SK-N-SH (cell line): ENCODE results near the gene FRRS1. TPM values are rescaled to one million over a fixed set of nuclear protein-coding genes. Genes with fewer than 3 reads are reported as not detected.
A peak's percentile ranks its signal among the peaks of the same experiment; 100 is the strongest.

ENCODE experiments used
- CTCF ChIA-PET: fragments of 300-600, 350-600 bp; formaldehyde crosslinking; extraction: SDS; loops from one replicate; lab custom pipeline; 2021; lab: Yijun Ruan, JAX
- POLR2A ChIA-PET: fragments of 350-600 bp; sonication (Branson Sonifier 250); formaldehyde crosslinking; extraction: SDS; loops from one replicate; lab custom pipeline; 2020; ENCODE audit warnings: antibody characterized with exemption, inconsistent platforms; lab: Yijun Ruan, JAX
- DNase-seq: peaks from one replicate; pipeline ENCODE4 v3.0.0; 2012
- H2AFZ ChIP-seq: fragments of 200-600 bp; sonication (generic); 2 replicates; pipeline ENCODE4 v1.8.1; 2016; ENCODE audit warnings: antibody characterized with exemption, mild to moderate bottlenecking, low read depth
- H3F3A ChIP-seq: fragments of 200-600 bp; sonication (generic); replicated peaks from 2 replicates; pipeline ENCODE3; 2016; ENCODE audit warnings: antibody characterized with exemption, mild to moderate bottlenecking; ENCODE audit not compliant: insufficient read depth
- H3K27ac ChIP-seq, 2 experiments: fragments of 200-500 bp in 1 of 2; fragments of 200-600 bp in 1 of 2; sonication (Bioruptor generic) in 1 of 2; sonication (generic), shearing (Covaris generic) in 1 of 2; 2 replicates each; pipeline versions ENCODE4 v1.5.1 to v1.6.1; 2014 to 2016; ENCODE audit warnings: low read depth in 2 of 2, inconsistent platforms in 1 of 2, low read length in 1 of 2, mild to moderate bottlenecking in 1 of 2, mixed read lengths in 1 of 2
- H3K27me3 ChIP-seq: fragments of 200-600 bp; sonication (generic), shearing (Covaris generic); 2 replicates; pipeline ENCODE4 v1.6.1; 2016; ENCODE audit warnings: mixed run types; ENCODE audit not compliant: insufficient read depth
- H3K36me3 ChIP-seq, 2 experiments: fragments of 200-500 bp in 1 of 2; fragments of 200-600 bp in 1 of 2; sonication (Bioruptor generic) in 1 of 2; sonication (generic) in 1 of 2; replicated peaks in 1 of 2; 2 replicates each; pipeline versions ENCODE3 to v1.5.1; 2014 to 2016; ENCODE audit warnings: low read length in 1 of 2, mild to moderate bottlenecking in 1 of 2; ENCODE audit not compliant: insufficient read depth in 2 of 2, control insufficient read depth in 1 of 2
- H3K4me1 ChIP-seq, 2 experiments: fragments of 200-500 bp in 1 of 2; fragments of 200-600 bp in 1 of 2; sonication (Bioruptor generic) in 1 of 2; sonication (generic), shearing (Covaris generic) in 1 of 2; 2 replicates each; pipeline versions ENCODE4 v1.5.1 to v1.6.1; 2014 to 2016; ENCODE audit warnings: low read depth in 1 of 2, low read length in 1 of 2, mixed run types in 1 of 2; ENCODE audit not compliant: insufficient read depth in 2 of 2, control insufficient read depth in 1 of 2
- H3K4me2 ChIP-seq: fragments of 200-600 bp; sonication (generic), shearing (Covaris generic); 2 replicates; pipeline ENCODE4 v1.6.1; 2017; ENCODE audit warnings: mixed run types
- H3K4me3 ChIP-seq, 2 experiments: fragments of 200-500 bp in 1 of 2; fragments of 200-600 bp in 1 of 2; sonication (Bioruptor generic) in 1 of 2; sonication (generic), shearing (Covaris generic) in 1 of 2; 2 replicates each; pipeline versions ENCODE4 v1.5.1 to v1.8.1; 2014 to 2016; ENCODE audit warnings: low read depth in 2 of 2, inconsistent platforms in 1 of 2, low read length in 1 of 2, mild to moderate bottlenecking in 1 of 2, mixed read lengths in 1 of 2, moderate library complexity in 1 of 2
- H3K79me2 ChIP-seq: fragments of 200-600 bp; sonication (generic); 2 replicates; pipeline ENCODE4 v1.8.1; 2017; ENCODE audit warnings: mild to moderate bottlenecking; ENCODE audit not compliant: insufficient read depth
- H3K9ac ChIP-seq: fragments of 200-600 bp; sonication (generic); 2 replicates; pipeline ENCODE4 v1.6.1; 2017; ENCODE audit warnings: mixed run types
- H3K9me2 ChIP-seq: fragments of 200-600 bp; sonication (generic); 2 replicates; pipeline ENCODE4 v1.6.1; 2017; ENCODE audit warnings: mixed run types
- H3K9me3 ChIP-seq: fragments of 200-600 bp; sonication (generic); 2 replicates; pipeline ENCODE4 v1.6.1; 2017; ENCODE audit warnings: mixed run types, mild to moderate bottlenecking, moderate library complexity
- H4K20me1 ChIP-seq: fragments of 200-600 bp; sonication (generic); 2 replicates; pipeline ENCODE4 v1.6.1; 2017; ENCODE audit warnings: mild to moderate bottlenecking, mixed run types; ENCODE audit not compliant: insufficient read depth
- CHD2 ChIP-seq: fragments of 150-350 bp; IDR thresholded peaks from 2 replicates; pipeline ENCODE4 v1.6.1; 2018; ENCODE audit warnings: low read length; ENCODE audit not compliant: partially characterized antibody
- ELF1 ChIP-seq: IDR thresholded peaks from 2 replicates; pipeline ENCODE4 v1.4.0; 2012
- FOSL2 ChIP-seq: IDR thresholded peaks from 2 replicates; pipeline ENCODE4 v1.4.0; 2012; ENCODE audit warnings: low read depth, mild to moderate bottlenecking, moderate library complexity, borderline replicate concordance
- FOXM1 ChIP-seq: IDR thresholded peaks from 2 replicates; pipeline ENCODE4 v1.4.0; 2012; ENCODE audit warnings: low read depth, mild to moderate bottlenecking
- GABPA ChIP-seq: IDR thresholded peaks from 2 replicates; pipeline ENCODE4 v1.4.0; 2012; ENCODE audit warnings: low read depth, mild to moderate bottlenecking
- JUND ChIP-seq: IDR thresholded peaks from 2 replicates; pipeline ENCODE4 v1.4.0; 2012
- MAX ChIP-seq: IDR thresholded peaks from 2 replicates; pipeline ENCODE4 v1.4.0; 2012; ENCODE audit warnings: low read depth
- MEF2A ChIP-seq: IDR thresholded peaks from 2 replicates; pipeline ENCODE4 v1.4.0; 2012; ENCODE audit warnings: low read depth, borderline replicate concordance
- POLR2AphosphoS5 ChIP-seq: IDR thresholded peaks from 2 replicates; pipeline ENCODE4 v1.6.1; 2012; ENCODE audit warnings: low read depth, low read length
- RCOR1 ChIP-seq: fragments of 150-350 bp; IDR thresholded peaks from 2 replicates; pipeline ENCODE4 v1.6.1; 2017; ENCODE audit warnings: antibody characterized with exemption, low read length
- RFX5 ChIP-seq: IDR thresholded peaks from 2 replicates; pipeline ENCODE4 v1.6.1; 2012; ENCODE audit warnings: mild to moderate bottlenecking, improper control_type of control experiment, low read length
- RXRA ChIP-seq: IDR thresholded peaks from 2 replicates; pipeline ENCODE4 v1.4.0; 2012; ENCODE audit warnings: low read depth, mild to moderate bottlenecking, borderline replicate concordance
- SIN3A ChIP-seq: IDR thresholded peaks from 2 replicates; pipeline ENCODE4 v1.6.1; 2012; ENCODE audit warnings: low read depth, mild to moderate bottlenecking, low read length, moderate library complexity, borderline replicate concordance
- TEAD4 ChIP-seq: IDR thresholded peaks from 2 replicates; pipeline ENCODE4 v1.4.0; 2012; ENCODE audit warnings: mild to moderate bottlenecking, borderline replicate concordance; ENCODE audit not compliant: insufficient read depth
- USF1 ChIP-seq: IDR thresholded peaks from 2 replicates; pipeline ENCODE4 v1.4.0; 2012; ENCODE audit warnings: low read depth, borderline replicate concordance
- polyA plus RNA-seq, 3 experiments: library from polyadenylated mRNA; depleted of rRNA; stranded (reverse); fragments of >200 nt; gene quantifications; 2 replicates each; pipeline ENCODE4 v1.2.3, GENCODE V29; 2012
- TF ChIP-seq, protein P1 (sequence below): fragments of 200-600 bp; sonication (generic); IDR thresholded peaks from 2 replicates; pipeline ENCODE4 v1.6.1; 2017; ENCODE audit warnings: antibody characterized with exemption, mild to moderate bottlenecking, moderate library complexity
- TF ChIP-seq, protein P2 (sequence below): IDR thresholded peaks from 2 replicates; pipeline ENCODE4; 2012
- TF ChIP-seq, protein P3 (sequence below): IDR thresholded peaks from 2 replicates; pipeline ENCODE4 v1.4.0; 2012; ENCODE audit warnings: low read depth, borderline replicate concordance
- TF ChIP-seq, protein P4 (sequence below): fragments of 150-350 bp; IDR thresholded peaks from 2 replicates; pipeline ENCODE4 v1.6.1; 2016; ENCODE audit warnings: mild to moderate bottlenecking, low read depth, low read length

FRRS1 gene
- polyA plus RNA-seq, 1 of the 3 experiments (the other 2 are of a cell fraction), result 1.9 TPM

DNA sequence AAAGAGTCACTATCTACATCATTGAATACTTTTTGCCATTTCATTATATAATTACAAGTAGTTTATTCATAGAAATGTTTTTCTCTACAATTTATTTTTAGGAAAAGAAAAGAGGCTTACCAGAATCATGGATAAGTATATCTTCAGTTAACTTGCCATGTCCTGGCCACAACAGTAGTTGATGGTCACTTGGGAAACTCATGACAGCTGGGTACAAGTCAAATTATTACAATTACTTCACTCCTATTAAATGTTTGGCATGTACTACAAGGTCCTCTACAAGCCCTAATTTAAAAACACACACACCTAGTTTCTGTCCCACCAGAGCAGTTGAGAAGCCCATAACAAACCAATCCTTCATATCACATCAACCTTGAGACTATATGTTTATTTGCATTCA lies 91.1 kb downstream of the FRRS1 start:
- Histone ChIP-seq H3F3A (peaks cover 9% of the 10 kb centered on the region), H3K27me3 (no peaks in the 10 kb centered on the region), H3K36me3 (peaks cover 0 to 33% of the 10 kb centered on the region in 2 experiments), H3K4me1 (peaks cover 4 to 14% of the 10 kb centered on the region in 2 experiments; a peak in 3 of 4 replicates), H2AFZ (no peak overlapping the region), H3K27ac (peak overlapping the region in 1 of 2 experiments; percentile 44; a peak in 2 of 4 replicates), H3K9me2 (no peaks in the 10 kb centered on the region), H3K9me3 (no peaks in the 10 kb centered on the region), H3K79me2 (no peaks in the 10 kb centered on the region), H4K20me1 (no peaks in the 10 kb centered on the region), H3K9ac (no peak overlapping the region), H3K4me3 (no peak overlapping the region), H3K4me2 (no peak overlapping the region)
- POLR2A ChIA-PET, result no interaction called here
- no peak for DNase-seq
- CTCF ChIA-PET, result no interaction called here
- TF ChIP-seq, protein P1, sequence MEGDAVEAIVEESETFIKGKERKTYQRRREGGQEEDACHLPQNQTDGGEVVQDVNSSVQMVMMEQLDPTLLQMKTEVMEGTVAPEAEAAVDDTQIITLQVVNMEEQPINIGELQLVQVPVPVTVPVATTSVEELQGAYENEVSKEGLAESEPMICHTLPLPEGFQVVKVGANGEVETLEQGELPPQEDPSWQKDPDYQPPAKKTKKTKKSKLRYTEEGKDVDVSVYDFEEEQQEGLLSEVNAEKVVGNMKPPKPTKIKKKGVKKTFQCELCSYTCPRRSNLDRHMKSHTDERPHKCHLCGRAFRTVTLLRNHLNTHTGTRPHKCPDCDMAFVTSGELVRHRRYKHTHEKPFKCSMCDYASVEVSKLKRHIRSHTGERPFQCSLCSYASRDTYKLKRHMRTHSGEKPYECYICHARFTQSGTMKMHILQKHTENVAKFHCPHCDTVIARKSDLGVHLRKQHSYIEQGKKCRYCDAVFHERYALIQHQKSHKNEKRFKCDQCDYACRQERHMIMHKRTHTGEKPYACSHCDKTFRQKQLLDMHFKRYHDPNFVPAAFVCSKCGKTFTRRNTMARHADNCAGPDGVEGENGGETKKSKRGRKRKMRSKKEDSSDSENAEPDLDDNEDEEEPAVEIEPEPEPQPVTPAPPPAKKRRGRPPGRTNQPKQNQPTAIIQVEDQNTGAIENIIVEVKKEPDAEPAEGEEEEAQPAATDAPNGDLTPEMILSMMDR, result no peak
- TF ChIP-seq ELF1 (no peak), GABPA (no peak), SIN3A (no peak), RCOR1 (no peak), USF1 (no peak), JUND (no peak), MAX (no peak), POLR2AphosphoS5 (no peak), CHD2 (no peak), TEAD4 (no peak), RFX5 (no peak), FOSL2 (no peak), RXRA (no peak), FOXM1 (no peak), MEF2A (no peak)
- TF ChIP-seq, protein P2, sequence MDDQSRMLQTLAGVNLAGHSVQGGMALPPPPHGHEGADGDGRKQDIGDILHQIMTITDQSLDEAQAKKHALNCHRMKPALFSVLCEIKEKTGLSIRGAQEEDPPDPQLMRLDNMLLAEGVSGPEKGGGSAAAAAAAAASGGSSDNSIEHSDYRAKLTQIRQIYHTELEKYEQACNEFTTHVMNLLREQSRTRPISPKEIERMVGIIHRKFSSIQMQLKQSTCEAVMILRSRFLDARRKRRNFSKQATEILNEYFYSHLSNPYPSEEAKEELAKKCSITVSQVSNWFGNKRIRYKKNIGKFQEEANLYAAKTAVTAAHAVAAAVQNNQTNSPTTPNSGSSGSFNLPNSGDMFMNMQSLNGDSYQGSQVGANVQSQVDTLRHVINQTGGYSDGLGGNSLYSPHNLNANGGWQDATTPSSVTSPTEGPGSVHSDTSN, result no peak
- TF ChIP-seq, protein P3, sequence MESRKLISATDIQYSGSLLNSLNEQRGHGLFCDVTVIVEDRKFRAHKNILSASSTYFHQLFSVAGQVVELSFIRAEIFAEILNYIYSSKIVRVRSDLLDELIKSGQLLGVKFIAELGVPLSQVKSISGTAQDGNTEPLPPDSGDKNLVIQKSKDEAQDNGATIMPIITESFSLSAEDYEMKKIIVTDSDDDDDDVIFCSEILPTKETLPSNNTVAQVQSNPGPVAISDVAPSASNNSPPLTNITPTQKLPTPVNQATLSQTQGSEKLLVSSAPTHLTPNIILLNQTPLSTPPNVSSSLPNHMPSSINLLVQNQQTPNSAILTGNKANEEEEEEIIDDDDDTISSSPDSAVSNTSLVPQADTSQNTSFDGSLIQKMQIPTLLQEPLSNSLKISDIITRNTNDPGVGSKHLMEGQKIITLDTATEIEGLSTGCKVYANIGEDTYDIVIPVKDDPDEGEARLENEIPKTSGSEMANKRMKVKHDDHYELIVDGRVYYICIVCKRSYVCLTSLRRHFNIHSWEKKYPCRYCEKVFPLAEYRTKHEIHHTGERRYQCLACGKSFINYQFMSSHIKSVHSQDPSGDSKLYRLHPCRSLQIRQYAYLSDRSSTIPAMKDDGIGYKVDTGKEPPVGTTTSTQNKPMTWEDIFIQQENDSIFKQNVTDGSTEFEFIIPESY, result no peak
- TF ChIP-seq, protein P4, sequence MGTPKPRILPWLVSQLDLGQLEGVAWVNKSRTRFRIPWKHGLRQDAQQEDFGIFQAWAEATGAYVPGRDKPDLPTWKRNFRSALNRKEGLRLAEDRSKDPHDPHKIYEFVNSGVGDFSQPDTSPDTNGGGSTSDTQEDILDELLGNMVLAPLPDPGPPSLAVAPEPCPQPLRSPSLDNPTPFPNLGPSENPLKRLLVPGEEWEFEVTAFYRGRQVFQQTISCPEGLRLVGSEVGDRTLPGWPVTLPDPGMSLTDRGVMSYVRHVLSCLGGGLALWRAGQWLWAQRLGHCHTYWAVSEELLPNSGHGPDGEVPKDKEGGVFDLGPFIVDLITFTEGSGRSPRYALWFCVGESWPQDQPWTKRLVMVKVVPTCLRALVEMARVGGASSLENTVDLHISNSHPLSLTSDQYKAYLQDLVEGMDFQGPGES, result no peak
